RWPE1 (cell line): ENCODE data around the gene GSN.

Experiments
- CTCF ChIA-PET: fragments of 350-600 bp; sonication (Branson Sonifier 250); formaldehyde crosslinking; extraction: SDS; loops from one replicate; lab custom pipeline; 2021; lab: Yijun Ruan, JAX
- POLR2A ChIA-PET: fragments of 400-600 bp; formaldehyde crosslinking; extraction: SDS; loops from one replicate; lab custom pipeline; 2020; ENCODE audit warnings: antibody characterized with exemption; ENCODE audit not compliant: low non-redundant PET; lab: Yijun Ruan, JAX
- DNase-seq: peaks from one replicate; pipeline ENCODE4 v3.0.0; 2012; ENCODE audit warnings: low spot score
- H3K27ac ChIP-seq: fragments of 450-650 bp; 2 replicates; pipeline ENCODE4 v1.5.1; 2017
- CTCF ChIP-seq: fragments of 450-650 bp; conservative IDR thresholded peaks from 2 replicates; pipeline ENCODE4 v1.5.1; 2017; ENCODE audit warnings: low read depth, mild to moderate bottlenecking

Gene GSN

GRCh38 chr9:121273064-121273775, 5.3 kb downstream of the GSN start:
- DNase-seq: no peak
- no peak for TF ChIP-seq CTCF
- no peak overlapping the region for H3K27ac ChIP-seq
- ChIA-PET CTCF (no interaction called here), POLR2A (no interaction called here)

DNA sequence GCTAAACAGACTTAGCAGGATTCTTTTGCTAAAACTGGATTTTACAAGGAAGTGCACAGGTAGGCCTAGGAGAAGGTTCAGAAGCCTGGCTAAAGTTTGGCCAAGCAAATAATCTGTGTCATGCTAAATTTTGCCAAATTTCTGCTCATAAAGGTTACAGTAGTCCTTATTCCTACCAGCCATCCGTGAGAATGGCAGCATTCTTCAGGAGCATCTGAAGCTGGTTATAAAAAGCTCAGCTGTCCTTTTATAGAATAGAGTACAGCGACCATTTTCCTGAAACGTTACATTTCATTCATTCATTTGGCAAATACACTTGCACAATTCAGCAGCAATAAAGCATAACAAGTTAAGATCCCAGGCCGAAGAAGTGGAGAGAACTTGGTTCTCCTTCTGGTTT, 6.9 kb downstream of the GSN start:
- H3K27ac ChIP-seq: no peak overlapping the region
- CTCF ChIA-PET: no interaction called here
- no peak for DNase-seq
- POLR2A ChIA-PET: no interaction called here
- TF ChIP-seq CTCF: no peak

DNA sequence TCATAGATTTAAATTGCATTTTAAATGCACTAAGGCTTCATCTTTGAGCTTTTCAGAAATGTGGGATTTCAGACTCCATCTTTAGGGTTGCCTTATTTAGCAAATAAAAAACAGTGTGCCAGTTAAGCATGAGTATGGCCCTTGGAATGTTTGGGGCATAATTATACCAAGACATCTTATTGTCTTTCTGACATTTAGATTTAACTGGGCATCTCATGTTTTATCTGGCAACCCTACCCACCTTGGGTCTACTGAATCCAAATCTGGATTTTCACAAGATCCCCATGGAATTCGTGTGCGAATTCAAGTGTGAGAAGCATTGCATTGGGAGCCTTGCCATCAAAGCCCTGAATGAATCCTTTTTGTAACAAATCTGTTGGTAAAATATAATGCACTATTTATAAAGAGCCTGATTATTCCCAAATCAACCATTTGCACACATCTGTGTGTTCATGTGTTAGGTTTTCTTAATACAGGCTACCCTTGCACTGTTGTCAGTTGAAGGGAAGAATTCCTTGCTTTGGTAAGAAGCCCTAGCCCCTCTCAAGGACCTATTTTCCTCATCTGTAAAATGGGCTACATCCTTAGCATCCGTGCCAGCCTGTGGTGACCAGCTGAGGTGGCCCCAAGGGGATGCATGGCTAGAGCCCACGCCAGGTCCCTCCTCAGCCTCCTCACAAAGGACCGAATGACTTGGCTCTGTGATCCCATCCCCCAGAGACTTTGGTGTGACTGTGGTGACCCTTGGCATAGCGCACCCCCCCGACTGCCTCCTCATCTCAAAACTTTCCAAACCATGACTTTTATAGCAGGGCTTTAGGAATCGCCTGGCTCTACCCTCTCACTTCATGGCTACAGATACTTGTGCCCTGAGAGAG, 8.1 kb downstream of the GSN start:
- no peak for DNase-seq
- TF ChIP-seq CTCF: no peak
- ChIA-PET POLR2A (no interaction called here), CTCF (no interaction called here)
- no peak overlapping the region for H3K27ac ChIP-seq

- ChIA-PET CTCF (interaction anchor here (0.7 to 2.5 kb wide), 3 partner anchors 8 to 123 kb away, joined by 3 to 31 read pairs (median 7); partner anchors contain the start of gene GSN), POLR2A (interaction anchor here (1.3 kb wide), 1 partner anchor 9 kb away, joined by 14 read pairs; the partner anchor contains the start of gene GSN)
- H3K27ac ChIP-seq: no peak overlapping the region
- DNase-seq: no peak
- TF ChIP-seq CTCF: no peak
Measured at GRCh38 chr9:121277026-121277425, 9.1 kb downstream of the GSN start.

GRCh38 chr9:121277518-121278295, 9.7 kb downstream of the GSN start:
- ChIA-PET POLR2A (interaction anchor here (0.7 to 1.4 kb wide), 4 partner anchors 9 to 62 kb away, joined by 4 to 14 read pairs (median 6); partner anchors contain the start of gene GSN), CTCF (interaction anchor here (0.7 to 2.5 kb wide), 12 partner anchors 9 to 123 kb away, joined by 3 to 31 read pairs (median 6); partner anchors contain the start of gene GSN)
- no peak for TF ChIP-seq CTCF
- DNase-seq: no peak
- H3K27ac ChIP-seq: peak overlapping the region; percentile 98
